B cell (primary cell): Measurements from ENCODE around the gene PRAMEF9. TPM values are rescaled to one million over a fixed set of nuclear protein-coding genes. Genes with fewer than 3 reads are reported as not detected.
"Not testable (repeated sequence)": the region's sequence is repeated elsewhere in the genome, so short reads cannot be mapped to it uniquely, and the experiment has no call there.

Experiments
- ATAC-seq: fragments of 200-7000 bp; cut with Tn5 transposase; one replicate; pipeline ENCODE4 v1.10.0; 2021; ENCODE audit warnings: low read depth, mild to moderate bottlenecking, moderate number of reproducible peaks, moderate library complexity
- CTCF ChIA-PET: fragments of 350-600 bp; sonication (Branson Sonifier 250); formaldehyde crosslinking; loops from one replicate; lab custom pipeline; 2021; ENCODE audit warnings: antibody characterized with exemption, inconsistent platforms; lab: Charles Lee
- POLR2A ChIA-PET: fragments of 350-600 bp; sonication (Branson Sonifier 250); formaldehyde crosslinking; loops from one replicate; lab custom pipeline; 2021; ENCODE audit warnings: antibody characterized with exemption; lab: Charles Lee
- DNase-seq: peaks from one replicate; pipeline ENCODE4 v3.0.0; 2013
- H2AFZ ChIP-seq: 2 replicates; pipeline ENCODE4 v1.6.1; 2012; ENCODE audit warnings: mild to moderate bottlenecking, low read depth, low read length; ENCODE audit not compliant: insufficient read depth, poor library complexity, severe bottlenecking
- H3K27ac ChIP-seq, 2 donors: 1 replicate in 1 of 2; 2 replicates in 1 of 2; pipeline ENCODE4 v1.5.1; 2012 to 2013; ENCODE audit warnings: low read length in 2 of 2, mild to moderate bottlenecking in 2 of 2, moderate library complexity in 1 of 2
- H3K27me3 ChIP-seq, 4 experiments: fragments of 200-600 bp in 1 of 4; sonication (generic) in 1 of 4; replicated peaks in 1 of 4; 1 replicate in 2 of 4; 2 replicates in 2 of 4; pipeline versions ENCODE4 v1.6.1 to v1.7.0; 2013 to 2016; ENCODE audit warnings: low read length in 3 of 4, mild to moderate bottlenecking in 2 of 4, mixed read lengths in 1 of 4, moderate library complexity in 1 of 4; ENCODE audit not compliant: insufficient read depth in 4 of 4, control insufficient read depth in 3 of 4; ENCODE audit errors: control extremely low read depth in 1 of 4
- H3K36me3 ChIP-seq, 2 experiments: replicated peaks in 1 of 2; 1 replicate in 1 of 2; 2 replicates in 1 of 2; pipeline versions ENCODE4 v1.6.1 to v1.7.1; 2013; ENCODE audit warnings: low read length in 1 of 2; ENCODE audit not compliant: insufficient read depth in 2 of 2, control insufficient read depth in 1 of 2; ENCODE audit errors: control extremely low read depth in 1 of 2, extremely low read depth in 1 of 2
- H3K4me1 ChIP-seq, 2 donors: fragments of 200-600 bp in 1 of 2; sonication (generic) in 1 of 2; 1 replicate in 1 of 2; 2 replicates in 1 of 2; pipeline versions ENCODE4 v1.5.1 to v1.6.1; 2013 to 2017; ENCODE audit warnings: low read length in 2 of 2; ENCODE audit not compliant: control insufficient read depth in 2 of 2, insufficient read depth in 2 of 2
- H3K4me2 ChIP-seq: replicated peaks from 2 replicates; pipeline ENCODE3; 2012; ENCODE audit warnings: mild to moderate bottlenecking, low read depth, low read length; ENCODE audit not compliant: poor library complexity, severe bottlenecking
- H3K4me3 ChIP-seq, 5 experiments: fragments of 200-600 bp in 1 of 5; sonication (generic) in 1 of 5; 1 replicate in 3 of 5; 2 replicates in 2 of 5; pipeline versions ENCODE4 v1.5.1 to v1.7.0; 2011 to 2016; ENCODE audit warnings: low read length in 4 of 5, mild to moderate bottlenecking in 4 of 5, low read depth in 2 of 5, control low read depth in 1 of 5, moderate library complexity in 1 of 5; ENCODE audit not compliant: insufficient read depth in 1 of 5; ENCODE audit errors: control extremely low read depth in 1 of 5, extremely low read depth in 1 of 5
- H3K79me2 ChIP-seq: fragments of 200-600 bp; sonication (generic); one replicate; pipeline ENCODE4 v1.6.0; 2016; ENCODE audit warnings: low read length; ENCODE audit not compliant: control insufficient read depth, insufficient read depth
- H3K9ac ChIP-seq: fragments of 200-600 bp; sonication (generic); 2 replicates; pipeline ENCODE4 v1.6.1; 2017; ENCODE audit warnings: mild to moderate bottlenecking, low read length, moderate library complexity
- H3K9me3 ChIP-seq, 3 donors: one replicate each; pipeline versions ENCODE4 v1.6.1 to v1.7.1; 2013; ENCODE audit warnings: low read length in 2 of 3; ENCODE audit not compliant: control insufficient read depth in 2 of 3, insufficient read depth in 1 of 3; ENCODE audit errors: control extremely low read depth in 1 of 3
- H4K20me1 ChIP-seq: 2 replicates; pipeline ENCODE4 v1.6.0; 2012; ENCODE audit warnings: mild to moderate bottlenecking, low read length; ENCODE audit not compliant: insufficient read depth, control insufficient read depth, poor library complexity, severe bottlenecking
- H3K27ac Mint-ChIP-seq: one replicate; pipeline ENCODE4 v1.8.0; 2021; ENCODE audit warnings: mixed read lengths
- H3K27me3 Mint-ChIP-seq: one replicate; pipeline ENCODE4 v1.8.0; 2021; ENCODE audit warnings: mixed read lengths
- H3K4me1 Mint-ChIP-seq: one replicate; pipeline ENCODE4 v1.8.0; 2021; ENCODE audit warnings: mixed read lengths
- H3K4me3 Mint-ChIP-seq: one replicate; pipeline ENCODE4 v1.8.0; 2021; ENCODE audit warnings: mixed read lengths
- H3K9me3 Mint-ChIP-seq: one replicate; pipeline ENCODE4 v1.8.0; 2022; ENCODE audit warnings: mixed read lengths; ENCODE audit not compliant: insufficient read depth
- WGBS: methylation state at CpG from one replicate; pipeline ENCODE4 v1.1.5; 2013; ENCODE audit warnings: missing lambda C conversion rate; ENCODE audit not compliant: insufficient coverage; 5-methylcytosine and 5-hydroxymethylcytosine counted together
- intact Hi-C: fragments of 100-400 bp; cut with micrococcal nuclease; formaldehyde crosslinking; loops from one replicate; pipeline ENCODE4 v1.10.0; 2022
- polyA plus RNA-seq: library from polyadenylated mRNA; depleted of rRNA; stranded (reverse); fragments of >200 nt; gene quantifications from 2 replicates; pipeline ENCODE4 v1.2.3, GENCODE V29; 2012
- total RNA-seq, 2 donors: library from RNA; stranded (reverse); fragments of 120-200 nt in 1 of 2; gene quantifications; 1 replicate in 1 of 2; 2 replicates in 1 of 2; pipeline versions ENCODE4 v1.2.3 to v1.2.4, GENCODE V29; 2013 to 2022

PRAMEF9 gene
- total and polyA plus RNA-seq, 2 donors (not counting 1 experiment from before 2014, with no cell fraction given): not detected

GRCh38 chr1:13208712-13209111 lies 37.1 kb downstream of the PRAMEF9 start:
- H3K9me3 ChIP-seq, H3K27me3 ChIP-seq, DNase-seq, H3K27ac ChIP-seq, H3K9me3 Mint-ChIP-seq, H3K4me2 ChIP-seq, CTCF ChIA-PET, H3K9ac ChIP-seq, H3K79me2 ChIP-seq, ATAC-seq, H3K4me3 Mint-ChIP-seq, H3K36me3 ChIP-seq, intact Hi-C loops, POLR2A ChIA-PET, H3K4me1 ChIP-seq, H3K4me1 Mint-ChIP-seq, H3K27me3 Mint-ChIP-seq, H3K27ac Mint-ChIP-seq, H2AFZ ChIP-seq, H4K20me1 ChIP-seq, H3K4me3 ChIP-seq: not testable (repeated sequence)
- no CpG with 5 or more reads among the region's 9 CpGs for WGBS

GRCh38 chr1:13216619-13217018 lies 45.0 kb downstream of the PRAMEF9 start:
- H3K27ac Mint-ChIP-seq, H3K4me2 ChIP-seq, H4K20me1 ChIP-seq, DNase-seq, H3K4me3 Mint-ChIP-seq, H3K4me3 ChIP-seq, CTCF ChIA-PET, H3K9me3 ChIP-seq, H3K4me1 Mint-ChIP-seq, H3K4me1 ChIP-seq, ATAC-seq, H3K27ac ChIP-seq, H3K9me3 Mint-ChIP-seq, intact Hi-C loops, H3K27me3 Mint-ChIP-seq, H3K9ac ChIP-seq, H2AFZ ChIP-seq, POLR2A ChIA-PET, H3K27me3 ChIP-seq, H3K36me3 ChIP-seq, H3K79me2 ChIP-seq: not testable (repeated sequence)
- WGBS: no CpG with 5 or more reads among the region's 7 CpGs

GRCh38 chr1:13219203-13219602 lies 47.6 kb downstream of the PRAMEF9 start:
- WGBS: no CpG with 5 or more reads among the region's 3 CpGs
- H3K27me3 ChIP-seq, H3K4me2 ChIP-seq, H3K9me3 ChIP-seq, H3K9me3 Mint-ChIP-seq, intact Hi-C loops, H2AFZ ChIP-seq, H3K4me1 Mint-ChIP-seq, DNase-seq, H3K36me3 ChIP-seq, H3K4me3 ChIP-seq, H3K79me2 ChIP-seq, H3K27ac Mint-ChIP-seq, H3K4me1 ChIP-seq, H3K9ac ChIP-seq, H4K20me1 ChIP-seq, CTCF ChIA-PET, H3K27ac ChIP-seq, ATAC-seq, H3K4me3 Mint-ChIP-seq, H3K27me3 Mint-ChIP-seq, POLR2A ChIA-PET: not testable (repeated sequence)

- H3K4me3 Mint-ChIP-seq, H3K27me3 ChIP-seq, ATAC-seq, H2AFZ ChIP-seq, DNase-seq, H3K4me1 ChIP-seq, H3K79me2 ChIP-seq, H3K27ac ChIP-seq, H3K4me3 ChIP-seq, CTCF ChIA-PET, H3K9me3 ChIP-seq, H3K4me1 Mint-ChIP-seq, H4K20me1 ChIP-seq, H3K27ac Mint-ChIP-seq, H3K9ac ChIP-seq, H3K4me2 ChIP-seq, H3K9me3 Mint-ChIP-seq, intact Hi-C loops, H3K36me3 ChIP-seq, H3K27me3 Mint-ChIP-seq, POLR2A ChIA-PET: not testable (repeated sequence)
- no CpG with 5 or more reads among the region's 4 CpGs for WGBS
These were observed 51.1 kb downstream of the PRAMEF9 start for GRCh38 chr1:13222788-13223187.
